Measurements from ENCODE around the gene PTPRN2.

GRCh38 chr7:157526005-157526912 lies 1061.4 kb downstream of the PTPRN2 start:
- TF ChIP-seq FOXM1 (IDR thresholded peaks at IDR 0.05; ENCODE audit: borderline replicate concordance) (no peak), TARDBP (IDR thresholded peaks at IDR 0.05) (no peak), BHLHE40 (IDR thresholded peaks at IDR 0.05; ENCODE audit: borderline replicate concordance) (no peak), L3MBTL2 (conservative IDR thresholded peaks at IDR 0.05) (no peak)
